ENCODE results near the gene LRRC32.

LRRC32 gene

GRCh38 chr11:76623884-76624419, 46.6 kb downstream of the LRRC32 start:
- TF ChIP-seq CTCF (IDR thresholded peaks at IDR 0.05; ENCODE audit: low read depth, low read length): no peak
- H3K27ac ChIP-seq: no peak overlapping the region
- no peaks in the 10 kb centered on the region for H3K36me3 ChIP-seq
- no peak for DNase-seq
- no peaks in the 10 kb centered on the region for H3K9me3 ChIP-seq (ENCODE audit: severe bottlenecking)
- H3K27me3 ChIP-seq (ENCODE audit: insufficient read depth, low read depth, severe bottlenecking): no peaks in the 10 kb centered on the region
- no peak overlapping the region for H3K4me3 ChIP-seq (ENCODE audit: low read depth, low read length)

GRCh38 chr11:76623171-76623883, 47.2 kb downstream of the LRRC32 start:
- Histone ChIP-seq H3K4me3 (ENCODE audit: low read depth, low read length) (no peak overlapping the region), H3K27me3 (ENCODE audit: insufficient read depth, low read depth, severe bottlenecking) (no peaks in the 10 kb centered on the region), H3K9me3 (ENCODE audit: severe bottlenecking) (peaks cover 2% of the 10 kb centered on the region), H3K36me3 (no peaks in the 10 kb centered on the region), H3K27ac (no peak overlapping the region)
- TF ChIP-seq CTCF (IDR thresholded peaks at IDR 0.05; ENCODE audit: low read depth, low read length): no peak
- DNase-seq: no peak

- H3K36me3 ChIP-seq: no peaks in the 10 kb centered on the region
- TF ChIP-seq CTCF (IDR thresholded peaks at IDR 0.05; ENCODE audit: low read depth, low read length): no peak
- peaks cover 2% of the 10 kb centered on the region for H3K9me3 ChIP-seq (ENCODE audit: severe bottlenecking)
- no peak for DNase-seq
- no peak overlapping the region for H3K27ac ChIP-seq
- no peaks in the 10 kb centered on the region for H3K27me3 ChIP-seq (ENCODE audit: insufficient read depth, low read depth, severe bottlenecking)
- no peak overlapping the region for H3K4me3 ChIP-seq (ENCODE audit: low read depth, low read length)
These were observed 48.0 kb downstream of the LRRC32 start for GRCh38 chr11:76622493-76623094.

- Histone ChIP-seq H3K9me3 (ENCODE audit: severe bottlenecking) (peaks cover 2% of the 10 kb centered on the region), H3K27me3 (ENCODE audit: insufficient read depth, low read depth, severe bottlenecking) (no peaks in the 10 kb centered on the region), H3K27ac (no peak overlapping the region), H3K4me3 (ENCODE audit: low read depth, low read length) (no peak overlapping the region), H3K36me3 (no peaks in the 10 kb centered on the region)
- no peak for DNase-seq
- TF ChIP-seq CTCF (IDR thresholded peaks at IDR 0.05; ENCODE audit: low read depth, low read length): no peak
These were observed 48.7 kb downstream of the LRRC32 start for GRCh38 chr11:76621868-76622267.

- Histone ChIP-seq H3K4me3 (ENCODE audit: low read depth, low read length) (no peak overlapping the region), H3K27ac (no peak overlapping the region), H3K36me3 (no peaks in the 10 kb centered on the region), H3K27me3 (ENCODE audit: insufficient read depth, low read depth, severe bottlenecking) (no peaks in the 10 kb centered on the region), H3K9me3 (ENCODE audit: severe bottlenecking) (peaks cover 2% of the 10 kb centered on the region)
- DNase-seq: no peak
- no peak for TF ChIP-seq CTCF (IDR thresholded peaks at IDR 0.05; ENCODE audit: low read depth, low read length)
These were observed 49.1 kb downstream of the LRRC32 start for GRCh38 chr11:76621466-76621865.
